Stimulated activated CD8-positive, alpha-beta memory T cell treated with anti-CD3 and anti-CD28 coated beads, Interleukin-4, amount 100 ng/mL, for 1 hour (primary cell): Measurements from ENCODE around the gene CGREF1.
"Not testable (repeated sequence)": the region's sequence is repeated elsewhere in the genome, so short reads cannot be mapped to it uniquely, and the experiment has no call there.

Source experiments
- DNase-seq, 2 donors: peaks; one replicate each; pipeline ENCODE4 v3.0.0-alpha.2; 2020; ENCODE audit warnings: low read depth in 2 of 2, low spot score in 1 of 2

Gene CGREF1

DNA sequence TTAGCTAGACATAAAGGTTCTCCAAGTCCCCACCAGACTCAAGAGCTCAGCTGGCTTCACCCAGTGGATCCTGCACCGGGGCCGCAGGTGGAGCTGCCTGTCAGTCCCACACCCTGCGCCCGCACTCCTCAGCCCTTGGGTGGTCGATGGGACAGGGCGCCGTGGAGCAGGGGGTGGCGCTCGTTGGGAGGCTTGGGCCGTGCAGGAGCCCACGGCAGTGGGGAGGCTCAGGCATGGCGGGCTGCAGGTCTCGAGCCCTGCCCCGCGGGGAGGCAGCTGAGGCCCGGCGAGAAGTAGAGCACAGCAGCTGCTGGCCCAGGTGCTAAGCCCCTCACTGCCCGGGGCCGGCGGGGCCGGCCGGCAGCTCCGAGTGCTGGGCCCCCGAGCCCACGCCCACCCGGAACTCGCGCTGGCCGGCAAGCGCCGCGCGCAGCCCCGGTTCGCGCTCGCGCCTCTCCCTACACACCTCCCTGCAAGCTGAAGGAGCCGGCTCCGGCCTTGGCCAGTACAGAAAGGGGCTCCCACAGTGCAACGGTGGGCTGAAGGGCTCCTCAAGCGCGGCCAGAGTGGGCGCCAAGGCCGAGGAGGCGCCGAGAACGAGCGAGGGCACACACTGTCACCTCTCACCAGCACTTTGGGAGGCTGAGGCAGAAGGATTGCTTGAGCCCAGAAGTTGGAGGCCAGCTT lies 7.4 kb downstream of the CGREF1 start:
- DNase-seq, result not testable (repeated sequence)

DNA sequence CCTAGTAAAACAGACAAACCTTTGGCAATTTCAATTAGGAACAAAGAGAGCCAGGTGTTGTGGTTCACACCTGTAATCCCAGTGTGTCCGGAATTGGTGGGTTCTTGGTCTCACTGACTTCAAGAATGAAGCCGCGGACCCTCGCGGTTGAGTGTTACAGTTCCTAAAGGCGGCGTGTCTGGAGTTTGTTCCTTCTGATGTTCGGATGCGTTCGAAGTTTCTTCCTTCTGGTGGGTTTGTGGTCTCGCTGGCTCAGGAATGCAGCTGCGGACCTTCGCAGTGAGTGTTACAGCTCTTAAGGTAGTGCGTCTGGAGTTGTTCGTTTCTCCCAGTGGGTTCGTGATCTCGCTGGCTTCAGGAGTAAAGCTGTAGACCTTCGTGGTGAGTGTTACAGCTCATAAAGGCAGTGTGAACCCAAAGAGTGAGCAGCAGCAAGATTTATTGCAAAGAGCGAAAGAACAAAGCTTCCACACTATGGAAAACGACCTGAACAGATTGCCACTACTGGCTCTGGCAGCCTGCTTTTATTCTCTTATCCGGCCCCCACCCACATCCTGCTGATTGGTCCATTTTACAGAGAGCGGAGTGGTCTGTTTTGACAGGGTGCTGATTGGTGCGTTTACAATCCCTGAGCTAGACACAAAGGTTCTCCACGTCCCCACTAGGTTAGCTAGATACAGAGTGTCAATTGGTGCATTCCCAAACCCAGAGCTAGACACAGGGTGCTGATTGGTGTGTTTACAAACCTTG lies 8.2 kb downstream of the CGREF1 start:
- DNase-seq, result not testable (repeated sequence)

DNA sequence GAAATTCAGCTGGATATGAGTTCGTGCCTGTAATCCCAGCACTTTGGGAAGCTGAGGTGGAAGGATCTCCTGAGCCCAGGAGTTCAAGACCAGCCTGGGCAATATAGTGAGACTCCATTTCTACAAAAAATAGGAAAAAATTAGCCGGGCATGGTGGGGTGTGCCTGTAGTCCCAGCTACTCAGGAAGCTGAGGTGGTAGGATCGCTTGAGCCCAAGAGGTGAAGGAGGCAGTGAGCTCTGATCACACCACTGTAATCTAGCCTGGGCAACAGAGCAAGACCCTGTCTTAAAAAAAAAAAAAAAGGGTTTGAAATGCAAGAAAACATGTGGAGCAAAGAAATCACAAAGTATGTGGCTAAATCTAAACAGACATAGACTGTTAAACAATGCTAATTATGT lies 9.8 kb downstream of the CGREF1 start:
- DNase-seq, result no peak

DNA sequence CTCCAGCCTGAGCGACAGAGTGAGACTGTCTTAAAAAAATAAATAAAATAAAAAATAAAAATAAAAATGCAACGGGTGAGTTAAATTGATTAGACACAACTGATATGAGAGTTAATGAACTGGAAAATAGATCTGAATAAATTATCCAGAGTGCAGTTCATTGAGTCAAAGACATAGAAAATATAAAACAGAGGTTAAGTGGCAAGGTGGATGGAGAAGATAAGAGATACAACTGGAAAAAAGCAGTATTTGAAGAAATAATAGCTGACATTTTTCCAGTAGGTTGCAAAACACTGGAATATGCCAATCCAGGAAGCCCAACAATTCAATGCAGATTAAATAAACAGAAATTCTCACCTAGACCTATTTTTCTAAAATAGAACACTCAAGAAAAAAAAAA lies 10.7 kb downstream of the CGREF1 start:
- DNase-seq, result no peak

DNA sequence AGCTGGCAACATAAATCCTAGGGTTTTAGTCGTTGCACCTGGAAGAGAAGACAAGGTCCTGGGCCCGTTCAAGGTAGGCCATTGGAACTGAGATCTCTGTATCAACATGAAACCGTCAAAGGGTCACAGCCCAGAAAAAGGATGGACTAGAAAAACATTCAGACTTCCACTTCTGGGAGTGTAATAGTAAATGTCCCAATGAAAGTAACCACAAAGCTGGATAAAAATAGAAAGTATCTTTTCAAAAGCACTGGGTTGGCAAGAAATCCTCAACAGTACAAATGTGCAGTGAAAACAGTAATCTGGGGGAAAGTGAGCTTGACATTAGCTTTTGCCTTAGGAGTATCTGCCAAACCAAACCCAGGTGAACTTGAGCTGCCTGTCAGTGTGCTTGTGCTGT lies 12.9 kb downstream of the CGREF1 start:
- DNase-seq, result no peak

DNA sequence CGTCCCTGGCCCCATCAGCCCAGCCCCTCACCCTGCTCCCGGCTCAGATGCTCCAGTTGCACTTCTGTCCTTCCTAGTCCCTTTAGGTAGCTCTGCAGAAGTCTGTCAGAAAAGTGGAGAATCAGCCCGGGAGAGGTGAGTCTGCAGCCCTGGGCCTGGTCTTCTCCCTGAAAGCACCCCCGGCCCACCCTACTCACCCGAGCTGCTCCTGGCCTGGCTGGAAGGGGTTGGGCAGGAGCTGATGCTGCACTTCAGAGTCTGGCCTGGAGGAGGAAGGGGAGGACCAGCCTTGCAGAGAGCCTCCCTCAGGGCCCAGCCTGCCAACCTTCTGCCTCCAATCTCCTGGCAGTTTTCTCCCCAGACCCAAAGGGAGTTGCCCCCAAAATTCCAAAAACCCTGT lies 16.6 kb downstream of the CGREF1 start:
- DNase-seq, result no peak

DNA sequence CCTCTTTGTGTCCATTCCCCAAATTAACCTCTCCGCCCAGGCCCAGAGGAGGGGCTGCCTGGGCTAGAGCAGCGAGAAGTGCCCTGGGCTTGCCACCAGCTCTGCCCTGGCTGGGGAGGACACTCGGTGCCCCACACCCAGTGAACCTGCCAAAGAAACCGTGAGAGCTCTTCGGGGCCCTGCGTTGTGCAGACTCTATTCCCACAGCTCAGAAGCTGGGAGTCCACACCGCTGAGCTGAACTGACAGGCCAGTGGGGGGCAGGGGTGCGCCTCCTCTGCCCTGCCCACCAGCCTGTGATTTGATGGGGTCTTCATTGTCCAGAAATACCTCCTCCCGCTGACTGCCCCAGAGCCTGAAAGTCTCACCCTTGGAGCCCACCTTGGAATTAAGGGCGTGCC lies 18.9 kb downstream of the CGREF1 start:
- DNase-seq, result no peak

DNA sequence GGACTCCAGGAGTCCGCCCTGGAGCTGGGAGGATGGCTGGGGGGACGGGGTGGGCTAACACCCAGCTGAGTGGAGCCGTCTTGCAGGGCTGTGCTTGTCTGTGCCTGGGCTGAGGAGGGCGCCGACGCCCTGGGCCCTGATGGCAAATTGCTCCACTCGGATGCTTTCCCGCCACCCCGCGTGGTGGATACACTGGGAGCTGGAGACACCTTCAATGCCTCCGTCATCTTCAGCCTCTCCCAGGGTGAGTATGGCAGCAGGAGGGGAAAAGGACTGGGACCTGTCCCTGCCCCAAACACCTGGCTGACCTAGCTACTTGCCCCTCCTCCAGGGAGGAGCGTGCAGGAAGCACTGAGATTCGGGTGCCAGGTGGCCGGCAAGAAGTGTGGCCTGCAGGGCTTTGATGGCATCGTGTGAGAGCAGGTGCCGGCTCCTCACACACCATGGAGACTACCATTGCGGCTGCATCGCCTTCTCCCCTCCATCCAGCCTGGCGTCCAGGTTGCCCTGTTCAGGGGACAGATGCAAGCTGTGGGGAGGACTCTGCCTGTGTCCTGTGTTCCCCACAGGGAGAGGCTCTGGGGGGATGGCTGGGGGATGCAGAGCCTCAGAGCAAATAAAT lies 19.5 kb downstream of the CGREF1 start:
- no peak for DNase-seq

DNA sequence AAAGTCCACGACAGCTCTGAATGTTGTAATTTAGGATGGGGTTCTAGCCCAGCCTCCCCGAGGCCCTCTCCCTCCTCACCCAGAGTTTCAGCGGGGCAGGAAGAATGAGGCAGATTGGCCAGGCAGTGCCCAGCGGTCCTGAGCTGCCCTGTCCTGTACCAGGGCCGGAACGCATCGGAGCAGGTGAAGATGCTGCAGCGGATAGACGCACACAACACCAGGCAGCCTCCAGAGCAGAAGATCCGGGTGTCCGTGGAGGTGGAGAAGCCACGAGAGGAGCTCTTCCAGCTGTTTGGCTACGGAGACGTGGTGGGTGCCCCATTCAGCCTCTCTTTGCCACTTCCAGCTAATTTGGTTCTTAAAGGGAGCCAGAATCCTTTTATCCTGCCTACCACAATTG lies 21.6 kb downstream of the CGREF1 start:
- no peak for DNase-seq

DNA sequence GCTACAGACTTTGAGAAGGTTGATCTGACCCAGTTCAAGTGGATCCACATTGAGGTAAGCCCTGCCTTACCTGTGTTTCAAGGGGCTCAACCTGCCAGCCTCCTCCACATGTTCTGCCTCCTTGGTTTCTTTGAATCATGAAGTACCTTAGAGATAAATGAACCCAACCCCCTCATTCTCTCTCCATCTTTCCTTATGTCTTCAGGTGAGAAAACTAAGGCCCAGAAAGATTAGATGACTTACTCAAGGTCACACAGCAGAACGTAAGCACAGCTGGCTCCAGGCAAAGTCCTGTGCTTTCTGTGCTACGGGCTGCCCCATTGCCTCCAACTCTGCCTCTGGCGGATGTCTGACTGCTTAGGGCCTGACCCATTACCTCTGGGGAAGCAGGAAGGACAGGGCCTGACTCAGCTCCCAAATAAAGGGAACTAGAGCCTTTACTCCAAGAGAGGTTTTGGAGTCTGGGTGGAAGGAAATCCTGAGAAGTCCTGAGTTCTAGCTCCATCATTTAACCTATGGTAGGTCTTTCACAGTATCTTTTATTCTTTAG lies 22.1 kb downstream of the CGREF1 start:
- no peak for DNase-seq

DNA sequence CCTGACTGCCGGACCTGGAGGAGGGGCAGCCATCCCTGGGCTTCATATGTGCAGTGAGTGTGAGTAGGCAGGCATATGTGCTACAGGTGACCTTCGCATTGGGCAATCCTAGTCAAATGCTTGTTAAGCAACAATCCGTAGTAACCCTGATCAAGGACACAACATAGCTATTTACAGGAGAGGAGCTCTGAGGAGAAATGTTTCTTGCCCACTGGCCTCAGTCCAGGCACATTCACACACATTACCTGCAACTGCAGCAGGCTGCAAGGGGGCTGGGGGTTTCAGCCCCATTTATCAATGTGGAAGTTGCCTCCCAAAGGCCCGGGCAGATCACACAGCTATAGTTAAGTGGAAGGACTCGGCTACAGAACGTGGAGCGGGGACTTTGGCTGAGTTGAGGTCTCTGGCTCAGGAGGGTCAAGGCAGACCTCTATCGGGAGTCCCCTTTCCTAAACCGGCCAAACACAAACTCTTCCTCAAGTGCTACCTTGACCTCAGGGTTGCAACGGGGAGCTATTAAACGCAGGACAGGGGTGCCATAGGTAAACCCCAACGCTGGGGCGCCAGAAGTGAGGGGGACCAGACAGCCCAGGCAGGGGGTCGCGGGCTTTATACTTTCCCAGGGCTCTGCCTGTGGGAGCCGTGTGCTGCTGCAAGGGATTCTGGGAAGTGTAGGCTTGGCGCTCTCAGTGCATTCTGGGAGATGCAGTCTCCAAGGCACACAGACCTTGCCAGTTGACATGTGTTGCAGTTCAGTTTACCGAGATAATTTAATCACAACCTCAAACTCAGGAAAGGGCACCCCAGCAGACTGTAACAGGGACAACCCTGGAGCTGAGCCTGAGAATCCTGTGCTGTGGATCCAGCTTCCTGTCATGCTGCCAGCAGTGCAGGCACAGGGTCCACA lies 22.9 kb downstream of the CGREF1 start:
- no peak for DNase-seq

DNA sequence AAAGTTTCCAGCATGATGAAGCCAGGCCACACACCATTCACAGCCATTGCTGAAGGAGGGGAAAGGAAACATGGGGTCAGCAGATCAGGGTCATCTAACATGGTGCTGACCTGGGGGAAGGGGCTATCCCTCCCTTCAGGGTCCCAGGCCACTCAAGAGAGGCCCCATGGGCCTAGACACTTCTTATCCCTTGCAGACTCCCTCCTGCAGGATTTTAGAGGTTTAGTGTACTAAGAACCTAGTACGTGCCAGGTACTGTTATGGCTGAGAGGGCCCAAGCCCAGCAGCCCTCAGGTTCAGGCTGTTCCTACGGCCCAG lies 23.5 kb downstream of the CGREF1 start:
- no peak for DNase-seq

DNA sequence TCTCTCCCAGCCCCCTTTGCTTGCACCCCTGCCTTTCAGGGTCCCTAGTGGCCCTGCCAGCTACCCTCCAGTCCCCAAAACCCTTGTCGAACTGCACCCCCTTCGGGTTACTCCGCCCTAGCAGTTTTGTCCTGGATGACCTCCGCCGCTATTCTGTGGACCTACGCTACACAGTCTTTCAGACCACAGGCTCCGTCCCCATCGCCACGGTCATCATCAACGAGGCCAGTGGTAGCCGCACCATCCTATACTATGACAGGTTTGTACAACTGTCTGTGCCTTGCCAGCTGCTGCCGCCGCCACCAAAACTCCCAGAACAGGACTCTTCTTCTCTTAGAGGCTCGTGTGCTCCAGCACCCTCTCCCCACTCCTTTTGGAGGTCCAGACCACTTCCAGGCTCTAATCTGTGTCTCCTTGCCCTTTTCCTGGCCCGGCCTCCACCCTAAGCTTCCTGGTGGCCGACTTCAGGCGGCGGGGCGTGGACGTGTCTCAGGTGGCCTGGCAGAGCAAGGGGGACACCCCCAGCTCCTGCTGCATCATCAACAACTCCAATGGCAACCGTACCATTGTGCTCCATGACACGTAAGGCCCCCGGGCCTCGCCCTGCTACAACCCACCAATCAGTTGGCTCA lies 24.5 kb downstream of the CGREF1 start:
- DNase-seq, result no peak

DNA sequence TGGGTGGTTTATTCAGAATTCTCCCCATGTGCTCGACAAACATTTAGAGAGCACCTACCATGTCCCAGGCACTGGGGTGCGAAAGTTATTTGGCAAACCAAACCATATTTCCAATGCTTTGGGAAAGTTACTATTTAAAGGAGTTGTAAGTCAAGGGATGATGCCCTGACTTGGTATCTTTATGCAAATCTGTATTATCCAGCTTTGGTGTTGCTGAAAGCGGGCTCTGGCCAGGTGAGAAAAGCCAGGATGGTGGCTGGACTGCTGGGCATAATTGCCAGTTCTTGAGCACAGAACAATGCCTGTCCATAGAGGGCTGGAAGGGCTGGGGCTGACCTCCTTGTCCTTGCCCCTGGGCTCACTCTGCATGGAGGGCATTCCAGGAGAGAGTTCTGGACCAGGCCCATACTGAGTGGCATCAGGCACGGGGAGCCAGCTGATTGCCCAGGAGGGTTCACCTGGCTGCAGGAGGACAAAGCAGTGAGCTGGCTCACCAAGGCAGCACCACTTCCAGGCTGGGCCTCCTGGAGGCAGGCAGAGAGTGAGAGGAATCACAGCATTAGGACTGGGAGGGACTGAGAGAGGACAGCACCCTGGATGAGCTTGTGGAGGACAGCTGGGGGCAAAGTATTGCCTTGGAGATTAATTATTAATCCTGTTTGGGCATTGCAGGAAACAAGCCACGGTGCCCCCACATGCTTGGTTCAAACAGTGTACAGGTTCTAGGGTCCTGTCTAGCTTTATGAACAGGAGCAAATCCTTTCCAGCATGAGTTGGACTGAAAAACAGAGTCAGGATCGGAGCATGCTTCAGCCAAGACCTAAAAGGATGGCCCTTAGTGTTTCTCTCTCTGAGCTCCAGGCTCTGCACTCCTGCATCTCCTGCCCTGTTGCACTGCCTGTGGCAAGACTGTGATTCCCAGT lies 25.2 kb downstream of the CGREF1 start:
- DNase-seq, result no peak

DNA sequence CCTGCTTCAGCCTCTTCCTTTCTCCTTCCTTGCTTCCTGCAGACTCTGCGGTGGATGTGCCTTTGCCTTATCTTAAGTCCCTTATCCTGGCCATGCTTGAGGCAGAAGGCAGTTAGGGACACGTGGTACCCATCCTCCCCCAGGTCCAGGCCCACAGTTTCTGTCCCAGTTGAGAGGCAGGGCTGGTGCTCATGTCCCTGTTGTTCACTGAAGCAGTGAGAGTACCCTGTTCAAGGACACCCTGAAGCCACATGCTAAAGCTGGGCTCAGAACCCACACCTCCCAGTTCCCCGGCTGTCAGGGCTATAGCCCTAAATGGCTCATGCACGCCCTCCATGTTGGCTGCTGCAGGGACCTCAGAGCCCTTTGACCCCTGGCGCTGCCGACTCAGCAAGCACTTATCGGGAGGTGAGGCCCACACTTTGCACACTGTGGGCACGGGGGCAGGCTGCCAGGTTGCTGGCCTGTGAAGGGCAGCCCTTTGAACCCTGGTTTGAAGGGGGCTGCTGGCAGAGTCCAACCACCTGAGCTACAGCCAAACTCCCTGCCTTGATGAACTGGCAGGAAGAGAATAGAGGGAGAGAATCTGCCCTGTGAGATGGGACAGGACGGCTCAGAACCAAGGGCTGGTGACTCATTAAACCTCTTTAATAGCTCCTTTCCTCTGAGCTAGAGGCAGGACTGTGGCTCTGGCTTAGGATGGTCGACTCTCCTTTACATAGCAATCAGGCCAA lies 26.1 kb downstream of the CGREF1 start:
- no peak for DNase-seq

DNA sequence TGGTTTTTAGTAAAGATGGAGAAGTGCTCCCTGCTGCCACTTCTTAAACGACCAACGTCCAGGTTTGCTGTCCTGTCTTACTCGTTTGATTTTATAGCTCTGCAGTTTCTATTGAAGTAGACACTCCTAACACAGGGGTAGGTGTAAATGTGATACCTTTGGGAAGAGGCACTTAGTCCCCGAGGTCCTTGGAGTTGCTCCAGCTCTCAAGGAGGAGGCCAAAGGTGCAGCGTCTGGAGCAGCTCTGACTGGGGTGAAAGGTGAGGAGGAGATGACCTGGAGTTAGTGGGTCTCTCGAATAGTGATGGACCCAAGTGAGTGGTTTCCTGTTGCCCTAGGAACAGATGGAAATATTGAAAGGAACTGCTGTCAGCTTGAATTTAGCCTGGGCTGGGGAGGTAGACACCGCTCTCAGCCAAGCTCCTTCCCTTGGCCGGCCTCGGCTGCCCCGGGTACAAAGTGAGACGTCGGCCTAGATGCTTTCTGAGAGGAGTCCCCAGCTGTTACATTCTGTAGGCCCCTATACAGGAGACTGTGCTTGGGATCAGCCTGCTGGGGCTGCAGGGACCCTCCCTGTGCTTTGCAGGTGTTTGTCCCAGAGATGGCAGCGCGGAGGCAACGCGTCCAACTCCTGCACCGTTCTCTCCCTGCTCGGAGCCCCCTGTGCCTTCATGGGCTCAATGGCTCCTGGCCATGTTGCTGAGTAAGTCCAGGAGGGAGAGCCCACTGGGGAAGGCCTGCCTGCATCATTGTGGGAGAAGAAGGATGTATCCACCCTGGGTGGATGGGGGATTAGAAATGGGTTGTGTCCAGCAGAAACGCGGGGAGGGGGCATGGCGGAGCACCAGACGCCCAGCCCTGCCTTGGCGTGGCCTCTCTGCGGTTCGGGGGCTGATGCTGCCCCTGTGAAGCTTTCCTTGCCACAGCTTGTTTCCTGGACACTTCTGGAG lies 26.9 kb downstream of the CGREF1 start:
- DNase-seq, result no peak

DNA sequence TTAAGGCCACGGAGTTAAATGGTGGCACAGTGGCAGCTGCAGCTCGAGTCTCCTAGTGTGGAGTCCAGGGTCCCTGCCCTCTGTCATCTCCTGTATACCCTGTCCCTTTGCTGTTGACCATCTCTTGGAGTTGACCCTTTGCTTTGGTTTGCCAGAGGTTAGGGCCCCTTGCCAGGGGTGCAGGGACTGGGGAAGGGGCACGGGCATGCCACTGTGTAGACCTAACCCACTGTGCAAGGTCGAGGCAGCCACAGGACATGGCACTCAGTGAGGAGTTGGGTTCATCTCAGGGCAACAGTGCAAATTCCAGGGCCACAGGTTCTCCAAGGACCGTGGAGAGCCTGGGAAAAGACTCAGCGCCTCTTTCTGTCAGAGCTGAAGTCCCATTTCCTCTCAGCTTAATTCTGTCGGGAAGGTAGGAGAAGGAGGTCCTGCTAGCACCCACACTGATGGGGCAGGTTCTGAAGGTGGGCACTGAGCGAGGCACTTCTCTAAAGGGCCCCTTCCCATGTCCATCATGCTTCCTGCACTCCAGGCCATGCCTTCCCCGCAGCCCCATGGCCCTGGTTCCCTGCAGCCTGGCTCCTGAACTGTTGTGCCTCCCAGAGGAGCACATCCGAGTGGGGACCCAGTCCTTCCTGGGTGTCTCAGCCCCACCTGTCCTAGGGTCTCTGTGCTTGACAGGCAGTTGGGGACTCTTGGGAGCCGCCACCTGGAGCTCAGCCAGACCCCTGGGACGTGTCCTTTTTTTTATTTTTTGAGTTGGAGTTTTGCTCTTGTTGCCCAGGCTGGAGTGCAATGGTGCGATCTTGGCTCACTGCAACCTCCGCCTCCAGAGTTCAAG lies 29.6 kb downstream of the CGREF1 start:
- DNase-seq, result no peak
